Stimulated activated CD8-positive, alpha-beta memory T cell treated with anti-CD3 and anti-CD28 coated beads, Interleukin-12 subunit alpha, Interleukin-12 subunit beta, amount 100 ng/mL, for 24 hours (primary cell): ENCODE measurements around the gene DPH1.

ENCODE experiments used
- DNase-seq: peaks from one replicate; pipeline ENCODE4 v3.0.0-alpha.2; 2020; ENCODE audit errors: extremely low read depth

DPH1 gene

GRCh38 chr17:2082003-2082781 lies 52.2 kb downstream of the DPH1 start:
- no peak for DNase-seq

DNA sequence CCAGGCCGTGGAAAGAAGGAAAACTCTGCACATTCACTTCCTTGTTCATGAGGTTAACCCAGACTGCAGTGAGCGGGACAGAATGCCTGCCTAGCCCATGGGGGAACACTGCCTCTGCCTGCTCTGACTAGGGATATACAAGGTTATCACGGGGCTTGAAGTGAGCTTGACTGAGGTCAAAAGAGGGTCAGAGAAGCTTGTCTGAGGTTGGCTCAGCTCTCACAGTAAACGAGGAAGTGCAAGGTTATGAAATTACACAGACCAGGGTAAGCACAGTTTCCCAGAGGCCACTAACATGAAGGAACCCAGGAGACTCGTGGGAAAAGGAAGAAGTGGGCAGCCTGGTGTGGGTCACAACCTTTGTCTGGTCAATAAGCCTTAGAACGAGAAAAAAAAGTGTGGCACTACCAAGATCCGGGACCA lies 53.7 kb downstream of the DPH1 start:
- DNase-seq, result no peak

DNA sequence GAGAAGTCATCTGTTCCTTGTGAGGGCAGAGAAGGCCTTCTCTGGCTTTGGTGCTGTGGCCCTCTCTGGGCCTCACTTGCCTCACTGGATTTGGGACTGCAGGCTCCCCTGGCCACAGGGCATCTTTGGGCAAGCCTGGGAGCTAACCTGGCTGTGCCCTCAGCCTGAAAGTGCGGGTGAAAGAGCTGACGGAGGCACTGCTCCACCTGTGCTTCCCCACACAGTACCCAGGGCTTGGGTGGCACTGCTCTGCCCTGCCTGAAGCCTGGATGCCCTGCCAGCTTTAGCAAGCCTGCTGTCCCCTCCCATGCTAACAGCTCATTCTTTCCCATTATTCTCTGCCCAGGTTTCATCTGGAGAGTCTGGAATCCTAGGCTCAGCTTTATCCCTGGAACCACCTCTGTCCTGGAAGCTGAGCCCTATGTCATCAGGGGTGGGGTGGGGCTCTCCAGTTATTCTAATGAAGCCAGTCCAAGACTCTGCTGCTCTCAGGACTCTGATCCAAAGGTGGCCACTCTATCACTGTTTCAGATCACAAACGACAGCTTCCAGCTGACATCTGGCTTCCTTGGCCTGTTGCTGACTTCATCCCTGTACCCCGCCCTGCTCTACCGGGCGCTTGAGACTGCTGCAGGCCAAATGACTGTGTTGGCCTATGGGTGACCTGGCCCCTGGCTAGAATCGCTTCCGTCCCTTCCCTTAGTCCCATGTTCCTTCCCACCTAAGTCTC lies 54.2 kb downstream of the DPH1 start:
- DNase-seq, result no peak

DNA sequence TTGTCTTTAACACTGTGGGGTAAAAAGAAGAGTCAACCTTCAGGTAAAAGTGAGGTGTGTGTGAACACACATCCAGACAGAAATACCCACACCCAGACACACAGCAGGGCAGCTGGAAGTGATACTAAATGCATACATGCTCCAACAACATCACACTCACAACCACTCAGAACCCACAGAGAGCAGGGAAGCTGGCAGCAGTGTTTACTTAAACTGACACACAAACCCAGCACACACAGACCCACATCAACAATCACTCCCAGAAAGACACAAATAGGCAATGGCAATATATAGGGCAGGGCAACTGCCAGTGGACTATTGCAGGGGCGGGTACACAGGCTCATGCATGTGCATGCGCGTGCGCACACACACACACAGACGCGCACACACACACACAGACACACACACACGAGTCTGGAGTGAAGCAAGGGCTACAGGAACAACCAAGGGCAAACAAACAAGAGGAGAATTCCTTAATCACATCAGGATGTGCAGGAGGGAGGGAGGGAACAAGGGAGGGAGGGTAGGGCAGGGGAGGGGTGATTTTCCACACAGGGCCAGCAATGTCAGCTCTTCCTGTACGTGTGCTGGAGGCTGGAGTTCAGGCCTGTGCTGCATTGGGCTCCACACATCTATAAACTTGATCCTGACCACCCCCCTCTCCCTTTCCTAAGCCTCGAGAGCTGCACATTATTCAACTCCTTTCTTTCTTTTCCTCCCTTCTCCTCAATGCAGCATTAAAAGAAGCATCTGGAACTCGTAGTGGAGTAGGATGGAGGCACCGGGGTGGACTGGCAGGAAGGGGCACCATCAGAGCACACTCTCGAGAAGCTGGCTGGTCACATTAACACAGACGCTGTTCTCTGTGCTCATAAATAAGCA lies 55.1 kb downstream of the DPH1 start:
- DNase-seq, result no peak

DNA sequence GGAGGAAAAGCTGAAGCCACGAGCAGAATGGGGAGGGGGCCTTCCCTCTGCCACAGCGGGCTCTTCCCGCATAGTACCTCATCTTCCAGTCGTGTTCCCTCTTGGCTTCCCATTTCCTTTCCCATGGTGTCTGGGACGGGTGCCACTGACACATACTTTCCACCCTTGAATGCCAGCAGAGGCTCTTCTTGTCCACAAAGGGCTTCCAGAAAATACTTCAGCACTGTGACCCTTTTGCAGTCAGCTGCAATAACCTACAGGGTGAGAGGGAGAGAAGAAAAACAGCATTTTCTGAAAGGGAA lies 55.6 kb downstream of the DPH1 start:
- DNase-seq, result no peak

GRCh38 chr17:2086306-2086705 lies 56.4 kb downstream of the DPH1 start:
- DNase-seq, result no peak

DNA sequence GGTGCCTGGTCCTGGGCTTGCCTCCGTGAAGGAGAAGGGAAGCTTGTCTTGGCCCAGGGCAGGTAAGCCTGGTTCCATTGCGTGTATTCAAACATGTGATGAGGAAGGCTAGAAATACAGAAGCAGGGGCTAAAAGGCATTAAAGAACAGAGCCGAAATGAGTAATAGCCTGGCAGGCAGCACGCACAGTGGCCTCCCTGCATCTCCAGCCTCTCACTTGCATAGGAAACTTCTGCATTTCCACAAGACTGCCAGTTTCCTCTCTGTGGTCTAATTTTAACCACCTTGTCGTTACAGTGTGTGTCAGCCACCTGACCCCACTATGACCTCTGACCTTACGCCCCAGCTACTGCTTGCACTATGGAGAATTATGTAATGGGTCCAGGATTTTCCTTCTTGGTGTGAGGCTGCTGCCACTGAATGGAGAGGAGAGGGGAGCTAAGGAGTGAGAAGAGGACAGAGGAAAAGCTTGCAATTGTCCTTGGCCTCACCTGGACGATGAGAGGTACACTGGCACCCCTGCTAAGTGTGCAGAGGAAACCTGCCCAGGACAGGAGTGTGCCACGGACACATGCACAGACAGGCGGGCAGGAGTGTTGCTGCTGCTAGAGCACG lies 57.8 kb downstream of the DPH1 start:
- peak; percentile 31 for DNase-seq

DNA sequence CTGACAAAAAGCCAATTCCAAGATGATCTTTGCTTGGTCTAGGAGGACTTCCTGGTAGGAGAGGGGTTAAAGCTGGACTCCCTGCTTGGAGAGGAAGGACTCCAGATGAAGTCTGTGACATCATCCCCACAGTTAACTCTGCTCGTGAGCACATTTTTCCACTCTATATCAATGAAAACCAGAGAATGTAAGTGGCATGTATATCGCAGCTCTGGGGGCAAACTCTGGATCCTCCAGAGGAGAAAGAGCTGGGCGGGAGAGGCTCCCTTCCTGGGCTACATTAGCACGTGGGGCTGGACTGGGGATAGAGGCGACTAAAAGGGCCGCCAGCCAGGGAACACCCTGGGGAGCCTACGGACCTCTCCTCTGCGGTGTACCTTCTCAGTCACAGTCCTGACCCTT lies 59.1 kb downstream of the DPH1 start:
- no peak for DNase-seq

- DNase-seq, result no peak
These were observed 60.3 kb downstream of the DPH1 start for GRCh38 chr17:2090210-2090641.

- DNase-seq, result no peak
These were observed 61.0 kb downstream of the DPH1 start for GRCh38 chr17:2090804-2091534.

- no peak for DNase-seq
These were observed 62.3 kb downstream of the DPH1 start for GRCh38 chr17:2092253-2092652.

DNA sequence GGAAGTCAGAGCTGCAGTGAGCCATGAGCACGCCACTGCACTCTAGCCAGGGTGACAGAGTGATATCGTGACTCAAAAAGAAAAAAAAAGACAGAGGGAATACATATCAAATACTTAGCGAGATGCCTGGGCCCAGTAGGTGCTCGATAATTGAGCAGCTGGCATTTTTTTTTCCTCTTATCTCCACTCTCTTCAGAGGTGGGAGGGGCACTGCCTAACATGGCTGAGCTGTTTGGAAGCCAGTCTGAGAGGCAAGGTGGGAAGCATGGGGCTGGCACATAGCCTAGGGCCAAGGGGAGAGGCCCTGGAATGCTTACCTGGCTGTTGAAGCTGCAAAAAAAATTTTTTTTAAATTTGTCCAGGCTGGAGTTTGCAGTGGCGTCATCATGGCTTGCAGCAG lies 63.4 kb downstream of the DPH1 start:
- no peak for DNase-seq
